H9 (cell line): Measurements from ENCODE around the gene OR10G7. TPM values are rescaled to one million over a fixed set of nuclear protein-coding genes. Genes with fewer than 3 reads are reported as not detected.

ENCODE experiments used
- DNase-seq: peaks from one replicate; pipeline ENCODE4 v3.0.0-alpha.2; 2017
- H2AFZ ChIP-seq: one replicate; pipeline ENCODE4 v1.6.1; 2013; ENCODE audit warnings: mild to moderate bottlenecking, low read length, control low read depth, moderate library complexity
- H2AK5ac ChIP-seq: 2 replicates; pipeline ENCODE4 v1.6.1; 2013; ENCODE audit warnings: low read length, control low read depth, mixed read lengths; ENCODE audit not compliant: insufficient read length
- H2BK120ac ChIP-seq: one replicate; pipeline ENCODE4 v1.6.1; 2013; ENCODE audit warnings: low read depth, mild to moderate bottlenecking, low read length, control low read depth, inconsistent platforms; ENCODE audit not compliant: poor library complexity, severe bottlenecking
- H2BK12ac ChIP-seq: 2 replicates; pipeline ENCODE4 v1.6.1; 2013; ENCODE audit warnings: low read length, control low read depth, mixed read lengths, low read depth; ENCODE audit not compliant: insufficient read length
- H2BK15ac ChIP-seq: 2 replicates; pipeline ENCODE4 v1.6.1; 2013; ENCODE audit warnings: low read depth, low read length, control low read depth
- H2BK20ac ChIP-seq: one replicate; pipeline ENCODE4 v1.6.1; 2013; ENCODE audit warnings: low read depth, mild to moderate bottlenecking, low read length, control low read depth, inconsistent platforms; ENCODE audit not compliant: poor library complexity, severe bottlenecking
- H2BK5ac ChIP-seq: 2 replicates; pipeline ENCODE4 v1.6.1; 2013; ENCODE audit warnings: low read length, control low read depth, mixed read lengths; ENCODE audit not compliant: insufficient read length
- H3K14ac ChIP-seq: 2 replicates; pipeline ENCODE4 v1.6.1; 2013; ENCODE audit warnings: low read length, control low read depth; ENCODE audit not compliant: insufficient read depth
- H3K18ac ChIP-seq: 2 replicates; pipeline ENCODE4 v1.6.1; 2013; ENCODE audit warnings: low read depth, mild to moderate bottlenecking, mixed read lengths, low read length, control low read depth; ENCODE audit not compliant: insufficient read length
- H3K23ac ChIP-seq: 2 replicates; pipeline ENCODE4 v1.6.1; 2013; ENCODE audit warnings: low read length, control low read depth, mixed read lengths, low read depth; ENCODE audit not compliant: insufficient read length
- H3K23me2 ChIP-seq: 2 replicates; pipeline ENCODE4 v1.6.1; 2013; ENCODE audit warnings: low read depth, mild to moderate bottlenecking, mixed read lengths, low read length, control low read depth; ENCODE audit not compliant: insufficient read length, poor library complexity, severe bottlenecking
- H3K27ac ChIP-seq: 2 replicates; pipeline ENCODE4 v1.5.1; 2013; ENCODE audit warnings: low read length, control low read depth, mixed read lengths, low read depth; ENCODE audit not compliant: insufficient read length
- H3K27me3 ChIP-seq: 2 replicates; pipeline ENCODE4 v1.6.1; 2013; ENCODE audit warnings: low read length, control low read depth, inconsistent platforms; ENCODE audit not compliant: insufficient read depth
- H3K4ac ChIP-seq: 2 replicates; pipeline ENCODE4 v1.6.1; 2013; ENCODE audit warnings: low read depth, mild to moderate bottlenecking, control low read depth, inconsistent platforms, low read length, moderate library complexity
- H3K4me1 ChIP-seq: 2 replicates; pipeline ENCODE4 v1.6.1; 2013; ENCODE audit warnings: low read length, control low read depth, inconsistent platforms; ENCODE audit not compliant: insufficient read depth
- H3K4me2 ChIP-seq: 2 replicates; pipeline ENCODE4 v1.6.1; 2013; ENCODE audit warnings: low read length, control low read depth, mixed read lengths; ENCODE audit not compliant: insufficient read length, insufficient read depth
- H3K56ac ChIP-seq: 2 replicates; pipeline ENCODE4 v1.6.1; 2013; ENCODE audit warnings: low read depth, mild to moderate bottlenecking, mixed read lengths, low read length, control low read depth; ENCODE audit not compliant: insufficient read length
- H3K79me1 ChIP-seq: 2 replicates; pipeline ENCODE4 v1.6.1; 2013; ENCODE audit warnings: low read depth, mild to moderate bottlenecking, moderate library complexity, low read length, control low read depth, inconsistent platforms; ENCODE audit not compliant: insufficient read depth, poor library complexity, severe bottlenecking
- H3K79me2 ChIP-seq: 2 replicates; pipeline ENCODE4 v1.6.1; 2013; ENCODE audit warnings: low read length, control low read depth, inconsistent platforms; ENCODE audit not compliant: insufficient read depth
- H3K9ac ChIP-seq: 2 replicates; pipeline ENCODE4 v1.6.1; 2013; ENCODE audit warnings: low read length, control low read depth, mixed read lengths; ENCODE audit not compliant: insufficient read length; ENCODE audit errors: extremely low read depth
- H3K9me3 ChIP-seq: one replicate; pipeline ENCODE4 v1.6.1; 2013; ENCODE audit warnings: low read depth, low read length, inconsistent platforms; ENCODE audit not compliant: control insufficient read depth
- H3T11ph ChIP-seq: one replicate; pipeline ENCODE4 v1.6.1; 2013; ENCODE audit warnings: mild to moderate bottlenecking, low read length, control low read depth, inconsistent platforms
- H4K20me1 ChIP-seq: one replicate; pipeline ENCODE4 v1.6.1; 2013; ENCODE audit not compliant: control insufficient read depth, insufficient read length, insufficient read depth
- H4K5ac ChIP-seq: 2 replicates; pipeline ENCODE4 v1.6.1; 2013; ENCODE audit warnings: low read depth, mild to moderate bottlenecking, mixed read lengths, low read length, control low read depth; ENCODE audit not compliant: insufficient read length
- H4K8ac ChIP-seq: replicated peaks from 2 replicates; pipeline ENCODE4 v1.6.1; 2013; ENCODE audit warnings: low read length, control low read depth, mixed read lengths, low read depth; ENCODE audit not compliant: insufficient read length
- H4K91ac ChIP-seq: 2 replicates; pipeline ENCODE4 v1.6.1; 2013; ENCODE audit warnings: low read depth, mild to moderate bottlenecking, moderate library complexity, mixed read lengths, low read length, control low read depth; ENCODE audit not compliant: insufficient read length
- H3K27ac Mint-ChIP-seq, 3 experiments: 2 replicates in 2 of 3; 3 replicates in 1 of 3; pipeline ENCODE4 v1.8.0; 2020 to 2021; ENCODE audit warnings: mixed read lengths in 3 of 3, mild to moderate bottlenecking in 1 of 3, moderate library complexity in 1 of 3
- H3K27me3 Mint-ChIP-seq: 2 replicates; pipeline ENCODE4 v1.8.0; 2021; ENCODE audit warnings: low read depth, mild to moderate bottlenecking, moderate library complexity, mixed read lengths
- H3K36me3 Mint-ChIP-seq, 3 experiments: 2 replicates in 2 of 3; 3 replicates in 1 of 3; pipeline ENCODE4 v1.8.0; 2020 to 2021; ENCODE audit warnings: low read depth in 3 of 3, mixed read lengths in 3 of 3; ENCODE audit not compliant: insufficient read depth in 1 of 3
- H3K4me1 Mint-ChIP-seq, 2 experiments: 2 replicates each; pipeline ENCODE4 v1.8.0; 2020; ENCODE audit warnings: mixed read lengths in 2 of 2
- H3K4me3 Mint-ChIP-seq, 2 experiments: 2 replicates in 1 of 2; 3 replicates in 1 of 2; pipeline ENCODE4 v1.8.0; 2020 to 2021; ENCODE audit warnings: mild to moderate bottlenecking in 2 of 2, mixed read lengths in 2 of 2, moderate library complexity in 1 of 2
- H3K9me3 Mint-ChIP-seq, 2 experiments: 2 replicates in 1 of 2; 3 replicates in 1 of 2; pipeline ENCODE4 v1.8.0; 2020; ENCODE audit warnings: mild to moderate bottlenecking in 2 of 2, mixed read lengths in 2 of 2, moderate library complexity in 1 of 2
- CTCF ChIP-seq: fragments of 200-600 bp; sonication (generic); conservative IDR thresholded peaks from 3 replicates; pipeline ENCODE4 v1.8.0; 2021; ENCODE audit warnings: antibody characterized with exemption, mild to moderate bottlenecking
- WGBS: extraction: QIAGEN DNeasy Blood & Tissue Kit; methylation state at CpG from one replicate; pipeline ENCODE4 v1.1.7; 2013; ENCODE audit warnings: missing lambda C conversion rate, low lambda C conversion rate, mixed read lengths; ENCODE audit not compliant: insufficient read length; ENCODE audit errors: extremely low coverage; 5-methylcytosine and 5-hydroxymethylcytosine counted together
- total RNA-seq: library from RNA; stranded (reverse); gene quantifications from 2 replicates; pipeline ENCODE4 v1.2.1, GENCODE V29; 2021

OR10G7 gene
- total RNA-seq, 1 experiment from 2014 or later = not detected

- Mint-ChIP-seq H3K27me3 (no peaks in the 10 kb centered on the region), H3K9me3 (no peaks in the 10 kb centered on the region), H3K36me3 (no peaks in the 10 kb centered on the region; a peak in 1 of 7 replicates), H3K4me1 (no peaks in the 10 kb centered on the region), H3K4me3 (no peak overlapping the region), H3K27ac (no peak overlapping the region; a peak in 1 of 7 replicates)
- no peak for TF ChIP-seq CTCF
- H3T11ph ChIP-seq = no peak overlapping the region
- H3K27me3 ChIP-seq = no peaks in the 10 kb centered on the region
- no peak overlapping the region for H2AK5ac ChIP-seq
- no peak overlapping the region for H2BK5ac ChIP-seq
- H3K23ac ChIP-seq = no peak overlapping the region
- no peak overlapping the region for H2BK120ac ChIP-seq
- H3K4me1 ChIP-seq = no peaks in the 10 kb centered on the region
- H3K4ac ChIP-seq = no peak overlapping the region
- H4K8ac ChIP-seq = no peak overlapping the region
- no peak for DNase-seq
- no peak overlapping the region for H3K27ac ChIP-seq
- H4K5ac ChIP-seq = no peak overlapping the region
- no peaks in the 10 kb centered on the region for H3K9me3 ChIP-seq
- no peak overlapping the region for H3K14ac ChIP-seq
- WGBS = no CpG with 5 or more reads among the region's 3 CpGs
- no peaks in the 10 kb centered on the region for H3K23me2 ChIP-seq
- H3K56ac ChIP-seq = no peak overlapping the region
- H3K4me2 ChIP-seq = no peak overlapping the region
- no peak overlapping the region for H2BK15ac ChIP-seq
- H2AFZ ChIP-seq = no peak overlapping the region
- H3K9ac ChIP-seq = no peak overlapping the region
- no peak overlapping the region for H3K18ac ChIP-seq
- H4K91ac ChIP-seq = no peak overlapping the region
- H3K79me2 ChIP-seq = no peaks in the 10 kb centered on the region
- no peaks in the 10 kb centered on the region for H4K20me1 ChIP-seq
- no peak overlapping the region for H2BK12ac ChIP-seq
- H3K79me1 ChIP-seq = no peaks in the 10 kb centered on the region
- no peak overlapping the region for H2BK20ac ChIP-seq
These were observed 11.8 kb upstream of the OR10G7 start for GRCh38 chr11:124052966-124053365.
